ENCODE measurements around the gene CST3. TPM values are rescaled to one million over a fixed set of nuclear protein-coding genes. Genes with fewer than 3 reads are reported as not detected.
A peak's percentile ranks its signal among the peaks of the same experiment; 100 is the strongest.

Gene CST3
- polyA plus RNA-seq, 2 of the 4 experiments (the other 2 are of a cell fraction): 136 to 238 TPM

GRCh38 chr20:23645575-23645974 is 7.8 kb upstream of the CST3 start:
- ChIA-PET POLR2A (no interaction called here), CTCF (interaction anchor here (1.7 kb wide), 1 partner anchor 79 kb away, joined by 3 read pairs; no protein-coding TSS in a partner anchor)
- Histone ChIP-seq H3K9me3 (no peaks in the 10 kb centered on the region), H3K4me3 (no peak overlapping the region), H3K27ac (no peak overlapping the region), H3K4me1 (no peaks in the 10 kb centered on the region), H3K4me2 (no peak overlapping the region)
- no peak for FAIRE-seq
- TF ChIP-seq HDAC2 (IDR thresholded peaks at IDR 0.05): no peak
- DNase-seq (ENCODE audit: low read depth in 1 of 2, low spot score in 1 of 2): no peak
- no peak for ATAC-seq
- WGBS (ENCODE audit: missing lambda C conversion rate): 67% methylated on average over 1 of the region's 1 CpG

GRCh38 chr20:23644164-23644563 is 6.4 kb upstream of the CST3 start:
- 88% methylated on average over 7 of the region's 7 CpGs for WGBS (ENCODE audit: missing lambda C conversion rate)
- H3K4me3 ChIP-seq: no peak overlapping the region
- ATAC-seq (no peak), DNase-seq (ENCODE audit: low read depth in 1 of 2, low spot score in 1 of 2) (no peak), FAIRE-seq (no peak)
- no peaks in the 10 kb centered on the region for H3K4me1 ChIP-seq
- ChIA-PET CTCF (no interaction called here), POLR2A (no interaction called here)
- no peak overlapping the region for H3K27ac ChIP-seq
- H3K4me2 ChIP-seq: no peak overlapping the region
- TF ChIP-seq RCOR1 (IDR thresholded peaks at IDR 0.05; ENCODE audit: low read depth, low read length) (no peak), KDM1A (IDR thresholded peaks at IDR 0.05; ENCODE audit: low read depth) (0 out of 2 replicates have a peak, but pooled peaks have one; percentile 32)
- no peaks in the 10 kb centered on the region for H3K9me3 ChIP-seq

GRCh38 chr20:23643659-23644058 is 5.9 kb upstream of the CST3 start:
- POLR2A ChIA-PET: no interaction called here
- no peak for DNase-seq (ENCODE audit: low read depth in 1 of 2, low spot score in 1 of 2)
- no peak for ATAC-seq
- TF ChIP-seq KDM5A (IDR thresholded peaks at IDR 0.05) (no peak), POLR2AphosphoS2 (conservative IDR thresholded peaks at IDR 0.05; ENCODE audit: low read length) (no peak), POLR2A (IDR thresholded peaks at IDR 0.05; ENCODE audit: low read length) (no peak), GATA3 (IDR thresholded peaks at IDR 0.05; ENCODE audit: borderline replicate concordance) (no peak), MAFK (IDR thresholded peaks at IDR 0.05; ENCODE audit: partially characterized antibody) (no peak), PBX3 (IDR thresholded peaks at IDR 0.05) (no peak), ELK1 (IDR thresholded peaks at IDR 0.05; ENCODE audit: low read depth, low read length) (no peak), RCOR1 (IDR thresholded peaks at IDR 0.05; ENCODE audit: low read depth, low read length) (no peak), HOXB13 (CRISPR knock-in tag; IDR thresholded peaks at IDR 0.05; ENCODE audit: low read depth) (no peak), RARB (CRISPR knock-in tag; IDR thresholded peaks at IDR 0.05) (no peak), ZC3H11A (IDR thresholded peaks at IDR 0.05) (no peak), RNF2 (IDR thresholded peaks at IDR 0.05; ENCODE audit: borderline replicate concordance, low read depth) (no peak), NFE2L2 (conservative IDR thresholded peaks at IDR 0.05; ENCODE audit: low read length) (no peak), CBX2 (IDR thresholded peaks at IDR 0.05; ENCODE audit: borderline replicate concordance, low read depth) (no peak), HES2 (IDR thresholded peaks at IDR 0.05) (no peak), REST (IDR thresholded peaks at IDR 0.05) (no peak), HOXB5 (CRISPR knock-in tag; IDR thresholded peaks at IDR 0.05) (no peak), EHF (CRISPR knock-in tag; IDR thresholded peaks at IDR 0.05) (no peak), ZFP36 (IDR thresholded peaks at IDR 0.05; ENCODE audit: borderline replicate concordance, partially characterized antibody) (no peak)
- Histone ChIP-seq H3K9me3 (no peaks in the 10 kb centered on the region), H3K4me3 (no peak overlapping the region), H3K4me2 (no peak overlapping the region), H3K27ac (no peak overlapping the region), H3K4me1 (no peaks in the 10 kb centered on the region)
- FAIRE-seq: no peak
- CTCF ChIA-PET: no interaction called here
- WGBS (ENCODE audit: missing lambda C conversion rate): 92% methylated on average over 6 of the region's 6 CpGs
